Measurements from ENCODE around the gene NFATC2. TPM values are rescaled to one million over a fixed set of nuclear protein-coding genes. Genes with fewer than 3 reads are reported as not detected.

The NFATC2 gene
- total and polyA plus RNA-seq, 4 donors = 2.5 to 4.6 (median 3.0) TPM

GRCh38 chr20:51493346-51493791 is 49.1 kb downstream of the NFATC2 start:
- no peak overlapping the region for H3K27ac ChIP-seq (ENCODE audit: low read depth, low read length)
- DNase-seq (ENCODE audit: low read depth in 4 of 6, low spot score in 6 of 6) = no peak
- peaks cover 2% of the 10 kb centered on the region for H3K36me3 ChIP-seq (ENCODE audit: control insufficient read depth, insufficient read depth, low read length)
- 84% methylated on average over 8 of the region's 10 CpGs for WGBS (ENCODE audit: insufficient coverage)
- peaks cover 41% of the 10 kb centered on the region for H3K4me1 ChIP-seq (ENCODE audit: control insufficient read depth, insufficient read depth, low read length)
- H3K4me3 ChIP-seq (ENCODE audit: low read depth, low read length) = no peak overlapping the region
- H3K9me3 ChIP-seq (ENCODE audit: control insufficient read depth, insufficient read depth, low read length) = no peaks in the 10 kb centered on the region
- peaks cover 7% of the 10 kb centered on the region for H3K27me3 ChIP-seq (ENCODE audit: control insufficient read depth, insufficient read depth, low read length)

- H3K4me3 ChIP-seq (ENCODE audit: low read depth, low read length) = peak overlapping the region; percentile 10
- H3K27me3 ChIP-seq (ENCODE audit: control insufficient read depth, insufficient read depth, low read length) = peaks cover 10% of the 10 kb centered on the region
- H3K27ac ChIP-seq (ENCODE audit: low read depth, low read length) = peak overlapping the region; percentile 59
- H3K36me3 ChIP-seq (ENCODE audit: control insufficient read depth, insufficient read depth, low read length) = peaks cover 2% of the 10 kb centered on the region
- H3K9me3 ChIP-seq (ENCODE audit: control insufficient read depth, insufficient read depth, low read length) = no peaks in the 10 kb centered on the region
- peaks cover 45% of the 10 kb centered on the region for H3K4me1 ChIP-seq (ENCODE audit: control insufficient read depth, insufficient read depth, low read length)
- 17% methylated on average over 47 of the region's 47 CpGs for WGBS (ENCODE audit: insufficient coverage)
- peak in 4 of 6 donors; percentile 30 to 73 (median 58) for DNase-seq (ENCODE audit: low read depth in 4 of 6, low spot score in 6 of 6)
These were observed 50.1 kb downstream of the NFATC2 start for GRCh38 chr20:51492167-51493092.

DNA sequence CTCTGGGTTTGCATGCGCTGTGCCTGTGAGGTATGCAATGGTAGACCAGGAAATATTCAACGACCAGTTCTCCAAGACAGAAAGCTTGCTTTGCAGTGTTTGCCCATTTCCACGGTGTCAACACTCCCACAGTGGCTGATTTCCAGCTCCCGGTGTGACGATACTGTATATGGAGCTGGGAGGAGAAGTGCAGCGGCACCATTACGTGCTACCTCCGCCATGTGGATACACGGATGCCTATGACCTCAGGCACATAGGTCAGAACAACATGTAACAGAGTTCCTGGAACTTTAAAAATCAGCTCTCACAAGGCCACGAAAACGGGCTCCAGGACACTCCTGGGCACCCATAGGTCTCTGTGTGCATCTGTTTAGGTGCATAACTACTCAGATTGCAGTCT is 51.1 kb downstream of the NFATC2 start:
- no peak for DNase-seq (ENCODE audit: low read depth in 4 of 6, low spot score in 6 of 6)
- Histone ChIP-seq H3K27me3 (ENCODE audit: control insufficient read depth, insufficient read depth, low read length) (peaks cover 7% of the 10 kb centered on the region), H3K36me3 (ENCODE audit: control insufficient read depth, insufficient read depth, low read length) (peaks cover 2% of the 10 kb centered on the region), H3K9me3 (ENCODE audit: control insufficient read depth, insufficient read depth, low read length) (no peaks in the 10 kb centered on the region), H3K27ac (ENCODE audit: low read depth, low read length) (no peak overlapping the region), H3K4me1 (ENCODE audit: control insufficient read depth, insufficient read depth, low read length) (peaks cover 42% of the 10 kb centered on the region), H3K4me3 (ENCODE audit: low read depth, low read length) (no peak overlapping the region)
- WGBS (ENCODE audit: insufficient coverage) = 91% methylated on average over 8 of the region's 11 CpGs

- no CpG with 5 or more reads among the region's 2 CpGs for WGBS (ENCODE audit: insufficient coverage)
- no peak overlapping the region for H3K4me3 ChIP-seq (ENCODE audit: low read depth, low read length)
- peaks cover 2% of the 10 kb centered on the region for H3K36me3 ChIP-seq (ENCODE audit: control insufficient read depth, insufficient read depth, low read length)
- H3K4me1 ChIP-seq (ENCODE audit: control insufficient read depth, insufficient read depth, low read length) = peaks cover 37% of the 10 kb centered on the region
- no peak for DNase-seq (ENCODE audit: low read depth in 4 of 6, low spot score in 6 of 6)
- H3K27me3 ChIP-seq (ENCODE audit: control insufficient read depth, insufficient read depth, low read length) = peaks cover 7% of the 10 kb centered on the region
- H3K27ac ChIP-seq (ENCODE audit: low read depth, low read length) = no peak overlapping the region
- no peaks in the 10 kb centered on the region for H3K9me3 ChIP-seq (ENCODE audit: control insufficient read depth, insufficient read depth, low read length)
These were observed 51.9 kb downstream of the NFATC2 start for GRCh38 chr20:51490635-51491034.

DNA sequence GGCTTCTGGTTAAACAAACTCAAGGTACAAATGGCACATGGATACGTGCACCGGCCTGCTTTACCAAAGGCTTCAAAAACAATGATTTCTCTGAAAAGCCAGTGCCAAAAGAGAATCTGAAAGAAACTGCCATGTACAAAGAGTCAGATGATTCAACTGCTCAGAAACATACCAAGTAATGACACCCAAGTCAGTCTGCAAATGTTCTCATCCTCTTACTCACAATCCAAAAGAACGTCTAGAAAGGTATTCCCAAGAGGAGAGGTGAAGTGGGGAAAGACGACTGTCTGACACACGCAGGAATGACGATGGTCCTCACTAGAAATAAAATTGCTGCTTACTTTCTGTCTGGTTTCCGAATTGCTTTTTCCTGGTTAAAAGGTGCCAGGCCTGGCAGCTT is 52.9 kb downstream of the NFATC2 start:
- Histone ChIP-seq H3K9me3 (ENCODE audit: control insufficient read depth, insufficient read depth, low read length) (no peaks in the 10 kb centered on the region), H3K4me3 (ENCODE audit: low read depth, low read length) (no peak overlapping the region), H3K36me3 (ENCODE audit: control insufficient read depth, insufficient read depth, low read length) (peaks cover 2% of the 10 kb centered on the region), H3K4me1 (ENCODE audit: control insufficient read depth, insufficient read depth, low read length) (peaks cover 34% of the 10 kb centered on the region), H3K27me3 (ENCODE audit: control insufficient read depth, insufficient read depth, low read length) (peaks cover 7% of the 10 kb centered on the region), H3K27ac (ENCODE audit: low read depth, low read length) (no peak overlapping the region)
- 95% methylated on average over 5 of the region's 7 CpGs for WGBS (ENCODE audit: insufficient coverage)
- DNase-seq (ENCODE audit: low read depth in 4 of 6, low spot score in 6 of 6) = no peak

DNA sequence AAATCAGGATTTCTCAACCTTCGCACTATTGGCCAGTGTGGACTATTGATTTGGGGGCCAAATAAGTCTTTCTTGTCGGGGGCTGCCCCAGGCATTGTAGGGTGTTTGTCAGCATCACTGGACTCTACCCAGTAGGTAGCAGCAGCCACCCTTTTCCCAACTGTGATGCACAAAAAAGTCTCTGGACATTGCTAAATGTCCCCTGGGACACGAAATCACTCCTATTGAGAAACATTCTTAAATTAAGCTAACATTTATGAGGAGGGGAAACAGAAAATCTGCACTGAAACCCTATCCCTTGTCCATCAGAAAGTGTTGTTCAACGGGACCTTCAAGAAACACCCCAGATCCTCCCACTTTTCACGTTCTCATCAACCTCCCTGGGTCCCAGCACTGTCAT is 54.2 kb downstream of the NFATC2 start:
- Histone ChIP-seq H3K9me3 (ENCODE audit: control insufficient read depth, insufficient read depth, low read length) (no peaks in the 10 kb centered on the region), H3K27me3 (ENCODE audit: control insufficient read depth, insufficient read depth, low read length) (peaks cover 7% of the 10 kb centered on the region), H3K4me1 (ENCODE audit: control insufficient read depth, insufficient read depth, low read length) (peaks cover 37% of the 10 kb centered on the region), H3K36me3 (ENCODE audit: control insufficient read depth, insufficient read depth, low read length) (peaks cover 2% of the 10 kb centered on the region), H3K27ac (ENCODE audit: low read depth, low read length) (no peak overlapping the region), H3K4me3 (ENCODE audit: low read depth, low read length) (no peak overlapping the region)
- no peak for DNase-seq (ENCODE audit: low read depth in 4 of 6, low spot score in 6 of 6)
- WGBS (ENCODE audit: insufficient coverage) = 84% methylated on average over 4 of the region's 5 CpGs

GRCh38 chr20:51487565-51488268 is 54.8 kb downstream of the NFATC2 start:
- WGBS (ENCODE audit: insufficient coverage) = 47% methylated on average over 12 of the region's 20 CpGs
- peak overlapping the region; percentile 15 for H3K27ac ChIP-seq (ENCODE audit: low read depth, low read length)
- DNase-seq (ENCODE audit: low read depth in 4 of 6, low spot score in 6 of 6) = no peak
- peaks cover 2% of the 10 kb centered on the region for H3K36me3 ChIP-seq (ENCODE audit: control insufficient read depth, insufficient read depth, low read length)
- H3K4me1 ChIP-seq (ENCODE audit: control insufficient read depth, insufficient read depth, low read length) = peaks cover 34% of the 10 kb centered on the region
- H3K9me3 ChIP-seq (ENCODE audit: control insufficient read depth, insufficient read depth, low read length) = no peaks in the 10 kb centered on the region
- no peak overlapping the region for H3K4me3 ChIP-seq (ENCODE audit: low read depth, low read length)
- peaks cover 7% of the 10 kb centered on the region for H3K27me3 ChIP-seq (ENCODE audit: control insufficient read depth, insufficient read depth, low read length)

DNA sequence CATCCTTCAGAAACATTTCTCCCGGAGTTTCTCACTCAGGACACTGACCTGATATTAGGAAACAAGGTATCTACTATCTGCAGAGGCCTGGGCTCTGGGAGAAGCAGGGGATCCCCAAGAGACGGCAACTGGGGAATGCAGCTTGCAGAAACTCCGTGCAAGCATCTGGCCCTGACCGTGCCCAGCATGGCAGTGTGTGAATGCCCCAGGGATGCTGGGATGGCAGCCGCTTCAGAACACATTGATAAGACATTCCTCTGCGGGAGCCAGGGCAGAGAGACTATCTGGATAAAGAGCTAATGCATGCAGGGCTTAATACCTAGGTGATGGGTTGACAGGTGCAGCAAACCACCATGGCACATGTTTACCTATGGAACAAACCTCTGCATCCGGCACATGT is 55.4 kb downstream of the NFATC2 start:
- WGBS (ENCODE audit: insufficient coverage) = 50% methylated on average over 7 of the region's 7 CpGs
- H3K36me3 ChIP-seq (ENCODE audit: control insufficient read depth, insufficient read depth, low read length) = no peaks in the 10 kb centered on the region
- no peak overlapping the region for H3K4me3 ChIP-seq (ENCODE audit: low read depth, low read length)
- H3K27me3 ChIP-seq (ENCODE audit: control insufficient read depth, insufficient read depth, low read length) = peaks cover 5% of the 10 kb centered on the region
- H3K9me3 ChIP-seq (ENCODE audit: control insufficient read depth, insufficient read depth, low read length) = no peaks in the 10 kb centered on the region
- DNase-seq (ENCODE audit: low read depth in 4 of 6, low spot score in 6 of 6) = peak in 1 of 6 donors; percentile 29
- H3K27ac ChIP-seq (ENCODE audit: low read depth, low read length) = no peak overlapping the region
- H3K4me1 ChIP-seq (ENCODE audit: control insufficient read depth, insufficient read depth, low read length) = peaks cover 27% of the 10 kb centered on the region

DNA sequence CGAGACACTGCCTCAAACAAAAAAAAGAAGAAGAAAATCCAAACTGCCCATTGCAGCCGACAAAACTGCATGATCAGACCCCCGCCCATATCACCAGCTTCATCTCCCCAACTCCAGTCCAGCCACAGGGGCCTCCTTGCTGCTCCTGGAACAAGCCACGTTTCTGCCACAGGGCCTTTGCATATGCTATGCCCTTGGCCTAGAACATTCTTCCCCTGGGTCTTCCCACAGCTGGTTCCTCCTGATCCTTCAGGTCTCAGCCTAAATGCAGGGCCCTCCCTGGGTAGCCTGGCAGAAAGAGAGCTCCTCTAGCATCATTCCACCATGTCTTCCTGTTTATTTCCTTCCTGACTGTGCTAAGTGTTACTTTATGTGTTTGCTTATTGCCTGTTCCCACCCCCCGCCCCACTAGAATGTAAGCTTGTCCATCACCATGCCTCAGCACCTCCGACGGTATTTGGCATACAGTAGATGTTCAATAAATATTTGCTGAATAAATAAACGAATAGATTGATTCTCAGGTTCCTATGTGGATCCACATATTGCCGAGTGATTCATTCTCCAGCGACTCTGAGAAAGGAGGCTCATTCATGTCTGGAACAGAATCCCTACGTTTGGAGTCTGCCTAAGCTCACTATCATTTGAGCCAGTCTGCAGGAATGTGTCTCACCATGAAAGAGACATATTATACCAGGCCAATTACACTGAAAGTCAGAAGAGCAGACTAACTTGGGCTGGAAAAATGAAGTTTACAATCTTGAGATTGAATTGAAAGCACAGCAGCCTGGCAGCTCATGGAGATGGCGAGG is 56.1 kb downstream of the NFATC2 start:
- no peaks in the 10 kb centered on the region for H3K9me3 ChIP-seq (ENCODE audit: control insufficient read depth, insufficient read depth, low read length)
- H3K4me3 ChIP-seq (ENCODE audit: low read depth, low read length) = no peak overlapping the region
- H3K4me1 ChIP-seq (ENCODE audit: control insufficient read depth, insufficient read depth, low read length) = peaks cover 21% of the 10 kb centered on the region
- 77% methylated on average over 8 of the region's 12 CpGs for WGBS (ENCODE audit: insufficient coverage)
- H3K27ac ChIP-seq (ENCODE audit: low read depth, low read length) = no peak overlapping the region
- H3K27me3 ChIP-seq (ENCODE audit: control insufficient read depth, insufficient read depth, low read length) = peaks cover 5% of the 10 kb centered on the region
- no peak for DNase-seq (ENCODE audit: low read depth in 4 of 6, low spot score in 6 of 6)
- H3K36me3 ChIP-seq (ENCODE audit: control insufficient read depth, insufficient read depth, low read length) = no peaks in the 10 kb centered on the region
